Brain microvascular endothelial cell (primary cell): ENCODE measurements around the gene ZNF695.

Experiments used
- DNase-seq: peaks from one replicate; pipeline ENCODE4 v3.0.0-alpha.2; 2020
- H3K27ac ChIP-seq: fragments of 250-450 bp; sonication (Bioruptor Pico); 2 replicates; pipeline ENCODE4 v1.5.1; 2020; ENCODE audit warnings: mild to moderate bottlenecking, moderate library complexity
- H3K27me3 ChIP-seq: fragments of 250-450 bp; sonication (Bioruptor Pico); replicated peaks from 2 replicates; pipeline ENCODE4 v1.5.1; 2020; ENCODE audit warnings: mild to moderate bottlenecking
- H3K36me3 ChIP-seq: fragments of 250-450 bp; sonication (Bioruptor Pico); replicated peaks from 2 replicates; pipeline ENCODE4 v1.5.1; 2020; ENCODE audit warnings: mild to moderate bottlenecking
- H3K4me3 ChIP-seq: 2 replicates; pipeline ENCODE4 v1.5.1; 2011; ENCODE audit warnings: low read depth, mild to moderate bottlenecking, control low read depth, low read length, moderate library complexity
- in situ Hi-C: cut with HindIII; loops from 2 replicates; pipeline ENCODE4 v1.10.0; 2017; ENCODE audit warnings: low sequenced_read_pairs, low pct_ligation_motif_present
- TF ChIP-seq, protein P1 (sequence below): IDR thresholded peaks from 2 replicates; pipeline ENCODE4 v1.5.1; 2011; ENCODE audit warnings: low read depth, mild to moderate bottlenecking, moderate library complexity, low read length, control low read depth, inconsistent platforms; ENCODE audit errors: missing control alignments

ZNF695 gene

GRCh38 chr1:246988316-246988715 lies 19.5 kb downstream of the ZNF695 start:
- TF ChIP-seq, protein P1, sequence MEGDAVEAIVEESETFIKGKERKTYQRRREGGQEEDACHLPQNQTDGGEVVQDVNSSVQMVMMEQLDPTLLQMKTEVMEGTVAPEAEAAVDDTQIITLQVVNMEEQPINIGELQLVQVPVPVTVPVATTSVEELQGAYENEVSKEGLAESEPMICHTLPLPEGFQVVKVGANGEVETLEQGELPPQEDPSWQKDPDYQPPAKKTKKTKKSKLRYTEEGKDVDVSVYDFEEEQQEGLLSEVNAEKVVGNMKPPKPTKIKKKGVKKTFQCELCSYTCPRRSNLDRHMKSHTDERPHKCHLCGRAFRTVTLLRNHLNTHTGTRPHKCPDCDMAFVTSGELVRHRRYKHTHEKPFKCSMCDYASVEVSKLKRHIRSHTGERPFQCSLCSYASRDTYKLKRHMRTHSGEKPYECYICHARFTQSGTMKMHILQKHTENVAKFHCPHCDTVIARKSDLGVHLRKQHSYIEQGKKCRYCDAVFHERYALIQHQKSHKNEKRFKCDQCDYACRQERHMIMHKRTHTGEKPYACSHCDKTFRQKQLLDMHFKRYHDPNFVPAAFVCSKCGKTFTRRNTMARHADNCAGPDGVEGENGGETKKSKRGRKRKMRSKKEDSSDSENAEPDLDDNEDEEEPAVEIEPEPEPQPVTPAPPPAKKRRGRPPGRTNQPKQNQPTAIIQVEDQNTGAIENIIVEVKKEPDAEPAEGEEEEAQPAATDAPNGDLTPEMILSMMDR, result no peak
- no peak for DNase-seq
- in situ Hi-C loops, result no loop called here
- peaks cover 15% of the 10 kb centered on the region for H3K36me3 ChIP-seq
- H3K27ac ChIP-seq, result no peak overlapping the region
- H3K4me3 ChIP-seq, result no peak overlapping the region
- no peaks in the 10 kb centered on the region for H3K27me3 ChIP-seq

GRCh38 chr1:246987083-246987690 lies 20.7 kb downstream of the ZNF695 start:
- in situ Hi-C loops, result no loop called here
- Histone ChIP-seq H3K4me3 (no peak overlapping the region), H3K36me3 (peaks cover 15% of the 10 kb centered on the region), H3K27me3 (no peaks in the 10 kb centered on the region), H3K27ac (no peak overlapping the region)
- TF ChIP-seq, protein P1, result no peak
- DNase-seq, result no peak

DNA sequence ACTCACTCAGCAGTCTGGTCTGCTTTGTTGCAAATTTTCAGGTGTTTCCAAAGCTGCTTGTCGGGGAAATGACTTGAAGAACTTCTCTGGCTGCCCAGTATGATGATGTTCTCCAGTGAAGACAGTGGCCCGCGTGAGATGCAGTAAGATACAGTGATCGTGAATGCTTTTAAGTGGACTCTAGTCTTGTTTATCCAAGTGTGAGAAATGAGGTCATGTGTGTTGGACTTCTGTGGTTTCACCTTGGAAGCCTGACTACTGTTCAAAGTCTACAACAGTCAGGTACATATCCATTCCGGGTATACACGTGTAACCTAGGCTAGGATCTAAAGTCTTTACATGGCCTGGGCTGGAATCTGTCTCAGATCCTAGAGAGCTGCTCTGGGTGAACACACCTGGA lies 29.1 kb downstream of the ZNF695 start:
- Histone ChIP-seq H3K36me3 (no peaks in the 10 kb centered on the region), H3K27ac (no peak overlapping the region), H3K4me3 (no peak overlapping the region), H3K27me3 (no peaks in the 10 kb centered on the region)
- in situ Hi-C loops, result no loop called here
- DNase-seq, result no peak
- TF ChIP-seq, protein P1, result no peak

DNA sequence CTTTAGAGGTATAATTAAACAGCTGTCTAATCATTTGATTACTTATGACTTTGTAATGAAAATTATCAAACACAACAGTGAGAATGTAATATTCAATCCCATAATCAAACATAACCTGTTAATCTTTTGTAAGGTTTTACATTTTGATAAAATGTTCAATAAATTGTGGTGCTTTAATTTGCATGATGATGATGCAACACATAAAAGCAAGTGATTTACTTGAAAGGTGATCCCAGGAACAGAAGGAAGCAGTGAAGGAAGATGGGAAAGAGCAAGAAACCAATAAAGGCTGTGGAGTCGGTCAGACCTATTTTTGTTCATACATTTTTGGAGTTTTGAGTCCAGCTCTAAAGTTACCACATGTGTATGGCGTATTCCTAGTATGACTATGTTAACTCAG lies 29.6 kb downstream of the ZNF695 start:
- TF ChIP-seq, protein P1, result no peak
- Histone ChIP-seq H3K27me3 (no peaks in the 10 kb centered on the region), H3K27ac (no peak overlapping the region), H3K4me3 (no peak overlapping the region), H3K36me3 (no peaks in the 10 kb centered on the region)
- in situ Hi-C loops, result no loop called here
- DNase-seq, result no peak

DNA sequence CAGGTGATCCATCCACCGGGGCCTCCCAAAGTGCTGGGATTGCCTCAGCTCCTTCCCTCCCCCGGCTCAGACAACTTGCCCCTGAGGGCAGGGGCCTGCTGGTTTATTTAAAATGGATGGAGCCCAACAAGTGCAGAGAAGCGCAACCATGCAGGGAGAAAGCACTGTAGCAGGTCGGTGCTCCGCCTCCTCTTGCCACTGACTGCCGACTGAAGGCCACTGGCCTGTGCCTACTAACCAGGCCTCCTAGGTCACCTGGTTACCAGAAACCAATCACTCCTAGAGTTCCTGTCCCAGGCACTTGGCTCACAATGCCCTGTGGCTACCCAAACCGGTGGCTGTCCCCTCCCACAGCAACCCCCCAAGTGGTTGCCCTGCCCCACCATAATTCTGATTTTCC lies 35.9 kb downstream of the ZNF695 start:
- H3K36me3 ChIP-seq, result no peaks in the 10 kb centered on the region
- H3K27me3 ChIP-seq, result no peaks in the 10 kb centered on the region
- no peak overlapping the region for H3K27ac ChIP-seq
- TF ChIP-seq, protein P1, result no peak
- H3K4me3 ChIP-seq, result no peak overlapping the region
- DNase-seq, result no peak
- in situ Hi-C loops, result no loop called here

DNA sequence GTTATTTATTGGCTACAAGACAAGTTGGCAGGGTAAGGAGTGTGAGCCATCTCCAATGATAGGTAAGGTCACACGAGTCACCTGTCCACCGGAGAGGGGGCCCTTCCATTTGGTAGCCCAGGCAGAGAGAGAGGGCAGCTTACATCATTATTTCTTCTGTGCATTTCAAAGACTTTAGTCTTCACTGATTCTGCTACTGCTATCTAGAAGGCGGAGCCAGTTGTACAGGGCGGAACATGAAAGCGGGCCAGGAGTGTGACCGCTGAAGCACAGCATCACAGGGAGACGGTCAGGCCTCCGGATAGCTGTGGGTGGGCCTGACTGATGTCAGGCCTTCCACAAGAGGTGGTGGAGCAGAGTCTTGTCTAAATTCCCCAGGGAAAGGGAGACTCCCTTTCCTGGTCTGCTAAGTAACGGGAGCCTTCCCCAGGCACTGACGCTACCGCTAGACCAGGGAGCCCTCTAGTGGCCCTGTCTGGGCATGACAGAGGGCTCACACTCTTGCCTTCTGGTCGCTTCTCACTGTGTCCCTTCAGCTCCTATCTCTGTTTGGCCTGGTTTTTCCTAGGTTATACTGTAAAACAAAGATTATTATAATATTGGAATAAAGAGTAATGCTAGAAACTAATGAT lies 36.7 kb downstream of the ZNF695 start:
- H3K36me3 ChIP-seq, result no peaks in the 10 kb centered on the region
- DNase-seq, result peak; percentile 14
- TF ChIP-seq, protein P1, result peak; percentile 80
- H3K27me3 ChIP-seq, result no peaks in the 10 kb centered on the region
- H3K4me3 ChIP-seq, result no peak overlapping the region
- H3K27ac ChIP-seq, result no peak overlapping the region
- in situ Hi-C loops, result no loop called here
